HCT116 (cell line): ENCODE results near the gene OR4M1. TPM values are rescaled to one million over a fixed set of nuclear protein-coding genes. Genes with fewer than 3 reads are reported as not detected.

Source experiments
- ATAC-seq: fragments of 200-7000 bp; cut with Tn5 transposase; 2 replicates; pipeline ENCODE4 v1.9.1; 2020; ENCODE audit warnings: mild to moderate bottlenecking, moderate library complexity
- BruUV-seq: library from RNA; stranded (reverse); fragments of 400-500 nt; replicated peaks from 2 replicates; lab custom pipeline; 2021; lab: Mats Ljungman, UMichigan
- CTCF ChIA-PET: fragments of 300-600 bp; sonication (Branson Sonifier 250); formaldehyde crosslinking; loops from one replicate; lab custom pipeline; 2021; ENCODE audit warnings: antibody characterized with exemption; lab: Charles Lee
- POLR2A ChIA-PET: fragments of 300-600, 350-600 bp; sonication (Branson Sonifier 250); formaldehyde crosslinking; loops from one replicate; lab custom pipeline; 2021; ENCODE audit warnings: antibody characterized with exemption; lab: Charles Lee
- RAD21 ChIA-PET, 2 experiments: fragments of 300-600 bp; sonication (Branson Sonifier 250); formaldehyde crosslinking; loops; one replicate each; lab custom pipeline; 2023; ENCODE audit warnings: low total read pairs in 2 of 2; ENCODE audit not compliant: uncharacterized antibody in 2 of 2, unreplicated experiment in 2 of 2, low non-redundant PET in 1 of 2; lab: Charles Lee
- DNase-seq: peaks from one replicate; pipeline ENCODE4 v3.0.0-alpha.2; 2010; ENCODE audit warnings: low read depth, low spot score
- H2AFZ ChIP-seq: fragments of 200-600 bp; shearing (Covaris generic), sonication (generic); 2 replicates; pipeline ENCODE4 v1.6.1; 2017; ENCODE audit warnings: low read depth, mixed run types, mixed read lengths, antibody characterized with exemption, low read length; ENCODE audit not compliant: poor library complexity, severe bottlenecking
- H3K27ac ChIP-seq: 2 replicates; pipeline ENCODE4 v1.5.1; 2012; ENCODE audit warnings: low read depth, low read length
- H3K27me3 ChIP-seq: fragments of 200-600 bp; sonication (generic); 2 replicates; pipeline ENCODE4 v1.6.1; 2016; ENCODE audit warnings: mixed run types, low read length, mixed read lengths; ENCODE audit not compliant: insufficient read depth
- H3K36me3 ChIP-seq, 2 experiments: fragments of 200-500 bp in 1 of 2; fragments of 200-600 bp in 1 of 2; sonication (Bioruptor generic) in 1 of 2; sonication (generic) in 1 of 2; 2 replicates each; pipeline versions ENCODE4 v1.5.1 to v1.6.1; 2014 to 2016; ENCODE audit warnings: low read length in 2 of 2, inconsistent platforms in 1 of 2, mixed read lengths in 1 of 2, mixed run types in 1 of 2; ENCODE audit not compliant: insufficient read depth in 2 of 2, control insufficient read depth in 1 of 2
- H3K4me1 ChIP-seq, 2 experiments: fragments of 200-600 bp in 1 of 2; sonication (generic) in 1 of 2; 2 replicates each; pipeline versions ENCODE4 v1.5.1 to v1.6.1; 2012 to 2017; ENCODE audit warnings: low read length in 2 of 2, inconsistent platforms in 1 of 2, mild to moderate bottlenecking in 1 of 2, mixed read lengths in 1 of 2, mixed run types in 1 of 2, moderate library complexity in 1 of 2; ENCODE audit not compliant: insufficient read depth in 2 of 2, control insufficient read depth in 1 of 2
- H3K4me2 ChIP-seq: fragments of 200-600 bp; sonication (generic); 2 replicates; pipeline ENCODE4 v1.6.1; 2017; ENCODE audit warnings: mixed run types, low read length, mixed read lengths
- H3K4me3 ChIP-seq, 2 experiments: fragments of 200-600 bp in 1 of 2; sonication (generic) in 1 of 2; replicated peaks in 1 of 2; 2 replicates each; pipeline ENCODE4 v1.5.1; 2011 to 2016; ENCODE audit warnings: low read length in 2 of 2, control low read depth in 1 of 2, low read depth in 1 of 2, mild to moderate bottlenecking in 1 of 2, mixed read lengths in 1 of 2, mixed run types in 1 of 2
- H3K79me2 ChIP-seq: fragments of 200-600 bp; sonication (generic); 2 replicates; pipeline ENCODE4 v1.6.1; 2017; ENCODE audit warnings: mild to moderate bottlenecking, mixed run types, low read length, moderate library complexity, mixed read lengths; ENCODE audit not compliant: insufficient read depth
- H3K9ac ChIP-seq: fragments of 200-600 bp; sonication (generic); 2 replicates; pipeline ENCODE4 v1.6.1; 2016; ENCODE audit warnings: low read length, mixed read lengths
- H3K9me2 ChIP-seq: fragments of 200-600 bp; sonication (generic), shearing (Covaris generic); 2 replicates; pipeline ENCODE4 v1.6.1; 2017; ENCODE audit warnings: mixed run types, mild to moderate bottlenecking, moderate library complexity; ENCODE audit not compliant: insufficient read depth
- H3K9me3 ChIP-seq, 2 experiments: fragments of 200-500 bp in 1 of 2; fragments of 200-600 bp in 1 of 2; sonication (Bioruptor generic) in 1 of 2; sonication (generic) in 1 of 2; 2 replicates each; pipeline ENCODE4 v1.6.1; 2014 to 2017; ENCODE audit warnings: low read length in 2 of 2, mixed read lengths in 2 of 2, inconsistent platforms in 1 of 2, low read depth in 1 of 2, mild to moderate bottlenecking in 1 of 2, mixed run types in 1 of 2, moderate library complexity in 1 of 2; ENCODE audit not compliant: control insufficient read depth in 1 of 2, insufficient read depth in 1 of 2
- H4K20me1 ChIP-seq: fragments of 200-600 bp; sonication (generic), shearing (Covaris generic); 2 replicates; pipeline ENCODE4 v1.6.1; 2017; ENCODE audit warnings: mixed run types, mild to moderate bottlenecking, moderate library complexity; ENCODE audit not compliant: insufficient read depth
- CEBPB ChIP-seq: IDR thresholded peaks from 2 replicates; pipeline ENCODE4 v1.6.1; 2012; ENCODE audit warnings: low read depth
- POLR2AphosphoS5 ChIP-seq: IDR thresholded peaks from 2 replicates; pipeline ENCODE4 v1.6.1; 2011; ENCODE audit warnings: mild to moderate bottlenecking, low read depth, low read length, moderate library complexity
- REST ChIP-seq: IDR thresholded peaks from 2 replicates; pipeline ENCODE4 v1.6.1; 2012; ENCODE audit warnings: low read depth
- TCF7L2 ChIP-seq: IDR thresholded peaks from 2 replicates; pipeline ENCODE4 v1.7.0; 2011; ENCODE audit warnings: borderline replicate concordance, inconsistent platforms; ENCODE audit not compliant: insufficient read depth, insufficient read length; ENCODE audit errors: extremely low read depth
- ZNF274 ChIP-seq: fragments of 200-500 bp; sonication (Bioruptor generic); IDR thresholded peaks from 2 replicates; pipeline ENCODE4 v1.6.1; 2014; ENCODE audit warnings: mild to moderate bottlenecking, low read depth, low read length, inconsistent platforms
- intact Hi-C: fragments of 100-400 bp; cut with micrococcal nuclease; formaldehyde crosslinking; loops from 2 replicates; pipeline ENCODE4 v1.10.0; 2022
- total RNA-seq: library from RNA; stranded (reverse); gene quantifications from one replicate; pipeline ENCODE4 v1.2.1, GENCODE V29; 2021; ENCODE audit not compliant: unreplicated experiment

Gene OR4M1
- total RNA-seq, 1 experiment from 2014 or later = not detected

GRCh38 chr14:19828314-19828713 lies 55.0 kb downstream of the OR4M1 start:
- H3K27ac ChIP-seq = no peak overlapping the region
- H3K9me3 ChIP-seq = peaks cover 4% of the 10 kb centered on the region in 2 experiments; a peak in 1 of 4 replicates
- TF ChIP-seq POLR2AphosphoS5 = no peak
- no peak for TF ChIP-seq REST
- no peak for TF ChIP-seq CEBPB
- TF ChIP-seq ZNF274 = no peak
- TF ChIP-seq TCF7L2 = no peak
- ATAC-seq (no peak), DNase-seq (no peak)
- no peaks in the 10 kb centered on the region for H3K36me3 ChIP-seq
- ChIA-PET POLR2A (no interaction called here), CTCF (no interaction called here), RAD21 (no interaction called here)
- intact Hi-C loops = no loop called here
- no TSS peak for BruUV-seq
- H3K4me2 ChIP-seq = no peak overlapping the region
- no peaks in the 10 kb centered on the region for H3K27me3 ChIP-seq
- H2AFZ ChIP-seq = no peak overlapping the region
- no peaks in the 10 kb centered on the region for H3K9me2 ChIP-seq
- H3K9ac ChIP-seq = no peak overlapping the region
- H3K4me1 ChIP-seq = no peaks in the 10 kb centered on the region
- H3K79me2 ChIP-seq = no peaks in the 10 kb centered on the region
- no peak overlapping the region for H3K4me3 ChIP-seq
- no peaks in the 10 kb centered on the region for H4K20me1 ChIP-seq

Other genes starting within 250 kb of the OR4M1 start
- gene OR11H2, start 59.6 kb upstream of the OR4M1 start, total RNA-seq = not detected
- not detected for gene OR4Q3, start 29.9 kb upstream of the OR4M1 start, total RNA-seq
- gene OR4N2, start 30.3 kb downstream of the OR4M1 start, total RNA-seq = not detected
- gene OR4K2, start 101.6 kb downstream of the OR4M1 start, total RNA-seq = not detected
- not detected for gene OR4K5, start 147.1 kb downstream of the OR4M1 start, total RNA-seq
- not detected for gene OR4K1, start 157.4 kb downstream of the OR4M1 start, total RNA-seq
- not detected for gene OR4K15, start 202.1 kb downstream of the OR4M1 start, total RNA-seq
- gene OR4Q2, start 228.7 kb downstream of the OR4M1 start, total RNA-seq = not detected
- gene OR4K14, start 245.8 kb downstream of the OR4M1 start, total RNA-seq = not detected